A204.1 (cell line): ENCODE data around the gene PICALM.

Experiments used
- FAIRE-seq: peaks from 2 replicates; lab custom pipeline; 2012; peaks lifted over from hg19 to GRCh38; lab: Jason Lieb, UNC

The PICALM gene

GRCh38 chr11:86079421-86079820 lies 10.5 kb upstream of the PICALM start:
- FAIRE-seq, result no peak

- no peak for FAIRE-seq
Measured at GRCh38 chr11:86073948-86074347, 5.1 kb upstream of the PICALM start.

- no peak for FAIRE-seq
Measured at GRCh38 chr11:86072211-86072610, 3.3 kb upstream of the PICALM start.

- FAIRE-seq, result no peak
Measured at GRCh38 chr11:86070142-86071056, 1.5 kb upstream of the PICALM start.

- no peak for FAIRE-seq
Measured at GRCh38 chr11:86069408-86070101, 671 bp upstream of the PICALM start.

- FAIRE-seq, result no peak
Measured at GRCh38 chr11:86068138-86068871, 579 bp downstream of the PICALM start.

GRCh38 chr11:86067851-86068137 lies 1.1 kb downstream of the PICALM start:
- no peak for FAIRE-seq

- FAIRE-seq, result no peak
Measured at GRCh38 chr11:86067009-86067850, 1.7 kb downstream of the PICALM start.

- FAIRE-seq, result no peak
Measured at GRCh38 chr11:86066657-86067008, 2.3 kb downstream of the PICALM start.

GRCh38 chr11:86066033-86066432 lies 2.9 kb downstream of the PICALM start:
- FAIRE-seq, result no peak

GRCh38 chr11:86064220-86064803 lies 4.6 kb downstream of the PICALM start:
- no peak for FAIRE-seq

- FAIRE-seq, result no peak
Measured at GRCh38 chr11:86063536-86063935, 5.3 kb downstream of the PICALM start.

GRCh38 chr11:86062719-86063118 lies 6.2 kb downstream of the PICALM start:
- no peak for FAIRE-seq

GRCh38 chr11:86061483-86062205 lies 7.2 kb downstream of the PICALM start:
- no peak for FAIRE-seq

GRCh38 chr11:86060544-86060943 lies 8.3 kb downstream of the PICALM start:
- FAIRE-seq, result no peak

GRCh38 chr11:86058360-86058759 lies 10.5 kb downstream of the PICALM start:
- FAIRE-seq, result no peak

- no peak for FAIRE-seq
Measured at GRCh38 chr11:86056351-86056854, 12.5 kb downstream of the PICALM start.

GRCh38 chr11:86052693-86053641 lies 15.9 kb downstream of the PICALM start:
- FAIRE-seq, result no peak

- no peak for FAIRE-seq
Measured at GRCh38 chr11:86050196-86050709, 18.6 kb downstream of the PICALM start.
